ENCODE data around the gene SPATS1.
A peak's percentile ranks its signal among the peaks of the same experiment; 100 is the strongest.

SPATS1 gene

DNA sequence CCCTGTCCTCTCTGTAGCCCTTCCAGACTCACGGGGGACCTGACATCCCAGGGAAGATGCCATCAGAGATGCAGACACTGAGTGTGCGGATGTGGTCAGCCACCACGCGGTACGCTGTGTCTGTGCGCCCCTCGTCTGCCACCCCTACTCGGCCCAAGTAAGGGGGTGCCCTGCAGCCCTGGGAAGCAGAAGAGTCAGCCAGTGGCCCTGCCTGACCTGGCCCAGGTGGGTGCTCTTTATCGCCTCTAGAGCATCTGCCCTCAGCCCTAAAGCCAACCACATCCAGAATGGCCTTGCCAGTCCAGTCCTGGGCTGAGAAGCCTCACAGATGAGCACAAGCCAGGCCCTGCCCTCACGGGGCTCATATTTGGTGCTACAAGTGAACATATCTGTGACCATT lies 35.2 kb upstream of the SPATS1 start:
- Histone ChIP-seq H3K4me2 (ENCODE audit: low read length, poor library complexity, severe bottlenecking) (no peak overlapping the region), H3K79me1 (replicated peaks; ENCODE audit: low read length, poor library complexity, severe bottlenecking) (peaks cover 17% of the 10 kb centered on the region), H3K9ac (ENCODE audit: low read length) (no peak overlapping the region), H2AK5ac (ENCODE audit: low read length, severe bottlenecking) (no peak overlapping the region), H3K4me1 (ENCODE audit: control insufficient read depth, insufficient read depth, low read depth, low read length) (peaks cover 6% of the 10 kb centered on the region), H2BK5ac (ENCODE audit: low read depth, low read length, poor library complexity, severe bottlenecking) (no peak overlapping the region), H2BK12ac (ENCODE audit: low read length in 2 of 2) (no peak overlapping the region), H2BK15ac (ENCODE audit: low read depth, poor library complexity, severe bottlenecking) (no peak overlapping the region), H3K27ac (ENCODE audit: low read length, poor library complexity, severe bottlenecking) (no peak overlapping the region), H3K9me3 (ENCODE audit: control insufficient read depth, low read length) (no peaks in the 10 kb centered on the region), H3K18ac (ENCODE audit: low read depth in 1 of 2, low read length in 2 of 2) (no peak overlapping the region), H3K23ac (ENCODE audit: low read length in 2 of 2) (no peak overlapping the region), H2AFZ (ENCODE audit: low read depth, low read length) (no peak overlapping the region), H4K8ac (ENCODE audit: low read length) (no peak overlapping the region), H3K27me3 (ENCODE audit: control insufficient read depth in 1 of 2, insufficient read depth in 1 of 2, low read length in 2 of 2) (no peaks in the 10 kb centered on the region), H4K91ac (ENCODE audit: low read length) (no peak overlapping the region), H3K36me3 (ENCODE audit: control insufficient read depth in 1 of 2, insufficient read depth in 2 of 2, low read depth in 1 of 2, low read length in 2 of 2) (peaks cover 80 to 90% of the 10 kb centered on the region in 2 experiments), H3K14ac (ENCODE audit: low read length in 2 of 2) (no peak overlapping the region), H2BK120ac (ENCODE audit: low read depth, low read length) (no peak overlapping the region), H3K4ac (ENCODE audit: low read depth in 1 of 2, low read length in 2 of 2) (no peak overlapping the region), H3K4me3 (ENCODE audit: insufficient read depth in 1 of 2, low read depth in 1 of 2, low read length in 2 of 2) (no peak overlapping the region)
- WGBS = 98% methylated on average over 9 of the region's 10 CpGs
- no peak for DNase-seq

DNA sequence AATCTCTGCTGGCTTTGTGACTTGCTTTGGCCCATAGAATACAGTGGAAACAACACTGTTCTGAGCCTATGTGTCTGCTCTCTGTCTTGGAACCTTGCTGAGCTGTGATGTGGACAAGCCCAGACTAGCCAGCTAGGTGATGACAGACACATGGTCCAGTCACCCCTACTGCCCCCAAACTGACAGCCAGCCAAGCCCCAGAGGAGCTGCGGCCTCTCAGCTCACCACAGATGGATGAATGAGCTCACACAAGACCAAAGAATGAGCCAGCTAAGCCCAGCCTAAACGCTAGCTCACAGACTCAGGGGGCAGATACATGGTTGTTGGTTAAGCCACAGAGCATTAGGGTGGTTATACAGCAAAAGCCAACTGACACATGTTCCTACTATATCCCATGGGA lies 33.4 kb upstream of the SPATS1 start:
- Histone ChIP-seq H3K36me3 (ENCODE audit: control insufficient read depth in 1 of 2, insufficient read depth in 2 of 2, low read depth in 1 of 2, low read length in 2 of 2) (peaks cover 62 to 71% of the 10 kb centered on the region in 2 experiments), H3K14ac (ENCODE audit: low read length in 2 of 2) (no peak overlapping the region), H4K8ac (ENCODE audit: low read length) (no peak overlapping the region), H2BK12ac (ENCODE audit: low read length in 2 of 2) (no peak overlapping the region), H4K91ac (ENCODE audit: low read length) (no peak overlapping the region), H3K27me3 (ENCODE audit: control insufficient read depth in 1 of 2, insufficient read depth in 1 of 2, low read length in 2 of 2) (no peaks in the 10 kb centered on the region), H2AFZ (ENCODE audit: low read depth, low read length) (no peak overlapping the region), H2BK120ac (ENCODE audit: low read depth, low read length) (no peak overlapping the region), H3K23ac (ENCODE audit: low read length in 2 of 2) (no peak overlapping the region), H3K4me2 (ENCODE audit: low read length, poor library complexity, severe bottlenecking) (no peak overlapping the region), H3K27ac (ENCODE audit: low read length, poor library complexity, severe bottlenecking) (no peak overlapping the region), H3K9ac (ENCODE audit: low read length) (peak overlapping the region; percentile 44), H3K18ac (ENCODE audit: low read depth in 1 of 2, low read length in 2 of 2) (no peak overlapping the region), H3K9me3 (ENCODE audit: control insufficient read depth, low read length) (no peaks in the 10 kb centered on the region), H3K4me3 (ENCODE audit: insufficient read depth in 1 of 2, low read depth in 1 of 2, low read length in 2 of 2) (no peak overlapping the region), H3K4ac (ENCODE audit: low read depth in 1 of 2, low read length in 2 of 2) (no peak overlapping the region), H2BK5ac (ENCODE audit: low read depth, low read length, poor library complexity, severe bottlenecking) (no peak overlapping the region), H2BK15ac (ENCODE audit: low read depth, poor library complexity, severe bottlenecking) (no peak overlapping the region), H2AK5ac (ENCODE audit: low read length, severe bottlenecking) (no peak overlapping the region), H3K4me1 (ENCODE audit: control insufficient read depth, insufficient read depth, low read depth, low read length) (peaks cover 7% of the 10 kb centered on the region), H3K79me1 (replicated peaks; ENCODE audit: low read length, poor library complexity, severe bottlenecking) (peaks cover 17% of the 10 kb centered on the region)
- DNase-seq = no peak
- WGBS = 92% methylated on average over 2 of the region's 2 CpGs

DNA sequence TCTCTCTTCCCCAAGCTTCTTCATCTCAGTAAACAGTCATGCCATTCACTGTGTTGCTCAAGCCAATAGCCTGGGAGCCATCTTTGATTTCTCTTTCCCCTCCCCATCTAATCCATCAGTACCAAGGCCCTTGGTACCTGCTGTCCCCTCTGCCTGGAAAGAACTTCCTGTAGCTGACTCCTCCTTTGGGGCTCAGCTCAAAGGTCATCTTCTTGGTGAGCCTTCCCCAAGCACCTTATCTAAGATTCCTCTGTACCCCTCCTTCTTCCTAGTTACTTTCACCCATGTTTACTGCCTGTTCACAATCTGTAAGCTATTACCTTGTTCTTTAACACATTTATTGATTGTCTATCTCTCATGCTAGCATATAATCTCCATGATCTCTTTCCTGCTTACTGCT lies 32.8 kb upstream of the SPATS1 start:
- Histone ChIP-seq H3K27ac (ENCODE audit: low read length, poor library complexity, severe bottlenecking) (no peak overlapping the region), H3K9me3 (ENCODE audit: control insufficient read depth, low read length) (no peaks in the 10 kb centered on the region), H3K4me1 (ENCODE audit: control insufficient read depth, insufficient read depth, low read depth, low read length) (peaks cover 7% of the 10 kb centered on the region), H2BK12ac (ENCODE audit: low read length in 2 of 2) (no peak overlapping the region), H2AK5ac (ENCODE audit: low read length, severe bottlenecking) (no peak overlapping the region), H3K4ac (ENCODE audit: low read depth in 1 of 2, low read length in 2 of 2) (no peak overlapping the region), H3K79me1 (replicated peaks; ENCODE audit: low read length, poor library complexity, severe bottlenecking) (peaks cover 17% of the 10 kb centered on the region), H3K23ac (ENCODE audit: low read length in 2 of 2) (no peak overlapping the region), H3K4me2 (ENCODE audit: low read length, poor library complexity, severe bottlenecking) (no peak overlapping the region), H2BK5ac (ENCODE audit: low read depth, low read length, poor library complexity, severe bottlenecking) (no peak overlapping the region), H3K4me3 (ENCODE audit: insufficient read depth in 1 of 2, low read depth in 1 of 2, low read length in 2 of 2) (no peak overlapping the region), H2AFZ (ENCODE audit: low read depth, low read length) (no peak overlapping the region), H2BK15ac (ENCODE audit: low read depth, poor library complexity, severe bottlenecking) (no peak overlapping the region), H3K36me3 (ENCODE audit: control insufficient read depth in 1 of 2, insufficient read depth in 2 of 2, low read depth in 1 of 2, low read length in 2 of 2) (peaks cover 56 to 66% of the 10 kb centered on the region in 2 experiments), H4K8ac (ENCODE audit: low read length) (no peak overlapping the region), H3K18ac (ENCODE audit: low read depth in 1 of 2, low read length in 2 of 2) (no peak overlapping the region), H3K9ac (ENCODE audit: low read length) (no peak overlapping the region), H3K27me3 (ENCODE audit: control insufficient read depth in 1 of 2, insufficient read depth in 1 of 2, low read length in 2 of 2) (peaks cover 0 to 4% of the 10 kb centered on the region in 2 experiments), H3K14ac (ENCODE audit: low read length in 2 of 2) (no peak overlapping the region), H2BK120ac (ENCODE audit: low read depth, low read length) (no peak overlapping the region), H4K91ac (ENCODE audit: low read length) (no peak overlapping the region)
- DNase-seq = no peak

DNA sequence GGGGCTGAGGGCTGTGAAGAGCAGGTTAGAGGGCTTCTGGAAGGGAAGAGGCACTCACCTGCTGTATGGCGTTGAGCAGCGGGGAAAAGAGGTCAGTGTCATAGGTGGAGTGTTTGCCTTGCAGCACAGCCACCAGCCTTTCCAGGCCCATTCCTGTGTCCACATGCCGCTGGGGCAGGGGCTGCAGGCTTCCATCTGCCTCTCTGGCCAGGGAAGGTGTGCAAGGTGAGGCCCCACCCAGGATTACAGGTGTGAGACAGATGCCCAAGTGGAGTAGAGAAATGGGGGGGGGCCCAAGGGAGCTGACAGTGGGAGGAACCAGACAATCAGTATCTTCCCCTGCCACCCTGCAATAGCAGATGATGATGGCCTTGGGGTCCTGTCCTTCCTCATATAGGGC lies 32.2 kb upstream of the SPATS1 start:
- H2AFZ ChIP-seq (ENCODE audit: low read depth, low read length) = no peak overlapping the region

More for the DNA sequence above, 32.2 kb upstream of the SPATS1 start:
- H3K4ac ChIP-seq (ENCODE audit: low read depth in 1 of 2, low read length in 2 of 2) = no peak overlapping the region
- H3K18ac ChIP-seq (ENCODE audit: low read depth in 1 of 2, low read length in 2 of 2) = no peak overlapping the region
- no peak overlapping the region for H2BK120ac ChIP-seq (ENCODE audit: low read depth, low read length)
- no peak for DNase-seq
- no peak overlapping the region for H2AK5ac ChIP-seq (ENCODE audit: low read length, severe bottlenecking)
- no peak overlapping the region for H2BK15ac ChIP-seq (ENCODE audit: low read depth, poor library complexity, severe bottlenecking)
- no peaks in the 10 kb centered on the region for H3K9me3 ChIP-seq (ENCODE audit: control insufficient read depth, low read length)
- no peak overlapping the region for H4K8ac ChIP-seq (ENCODE audit: low read length)
- no peak overlapping the region for H3K4me3 ChIP-seq (ENCODE audit: insufficient read depth in 1 of 2, low read depth in 1 of 2, low read length in 2 of 2)
- peaks cover 0 to 4% of the 10 kb centered on the region in 2 experiments for H3K27me3 ChIP-seq (ENCODE audit: control insufficient read depth in 1 of 2, insufficient read depth in 1 of 2, low read length in 2 of 2)
- peaks cover 7% of the 10 kb centered on the region for H3K4me1 ChIP-seq (ENCODE audit: control insufficient read depth, insufficient read depth, low read depth, low read length)
- H2BK5ac ChIP-seq (ENCODE audit: low read depth, low read length, poor library complexity, severe bottlenecking) = no peak overlapping the region
- H3K4me2 ChIP-seq (ENCODE audit: low read length, poor library complexity, severe bottlenecking) = no peak overlapping the region
- no peak overlapping the region for H3K14ac ChIP-seq (ENCODE audit: low read length in 2 of 2)
- H3K27ac ChIP-seq (ENCODE audit: low read length, poor library complexity, severe bottlenecking) = no peak overlapping the region
- H4K91ac ChIP-seq (ENCODE audit: low read length) = no peak overlapping the region
- 98% methylated on average over 3 of the region's 3 CpGs for WGBS
- peaks cover 17% of the 10 kb centered on the region for H3K79me1 ChIP-seq (replicated peaks; ENCODE audit: low read length, poor library complexity, severe bottlenecking)
- no peak overlapping the region for H3K23ac ChIP-seq (ENCODE audit: low read length in 2 of 2)
- peaks cover 50 to 60% of the 10 kb centered on the region in 2 experiments for H3K36me3 ChIP-seq (ENCODE audit: control insufficient read depth in 1 of 2, insufficient read depth in 2 of 2, low read depth in 1 of 2, low read length in 2 of 2)
- H2BK12ac ChIP-seq (ENCODE audit: low read length in 2 of 2) = no peak overlapping the region
- no peak overlapping the region for H3K9ac ChIP-seq (ENCODE audit: low read length)

Measured in mesenchymal stem cell (in vitro differentiated cells and primary cell).